Testis (tissue), 2 donors: Measurements from ENCODE around the gene NDRG4.

Experiments used
- POLR2A ChIP-seq: fragments of 450-650 bp; IDR thresholded peaks from one replicate; pipeline ENCODE4 v1.6.1; 2017; ENCODE audit warnings: antibody characterized with exemption, mild to moderate bottlenecking, moderate library complexity
- TF ChIP-seq, protein P1 (sequence below), 3 experiments: fragments of 450-650 bp in 2 of 3; fragments of 200-600 bp in 1 of 3; sonication (generic) in 1 of 3; IDR thresholded peaks; one replicate each; pipeline ENCODE4 v1.5.1; 2016 to 2019; ENCODE audit warnings: antibody characterized with exemption in 3 of 3, mild to moderate bottlenecking in 2 of 3, moderate library complexity in 1 of 3

DNA sequence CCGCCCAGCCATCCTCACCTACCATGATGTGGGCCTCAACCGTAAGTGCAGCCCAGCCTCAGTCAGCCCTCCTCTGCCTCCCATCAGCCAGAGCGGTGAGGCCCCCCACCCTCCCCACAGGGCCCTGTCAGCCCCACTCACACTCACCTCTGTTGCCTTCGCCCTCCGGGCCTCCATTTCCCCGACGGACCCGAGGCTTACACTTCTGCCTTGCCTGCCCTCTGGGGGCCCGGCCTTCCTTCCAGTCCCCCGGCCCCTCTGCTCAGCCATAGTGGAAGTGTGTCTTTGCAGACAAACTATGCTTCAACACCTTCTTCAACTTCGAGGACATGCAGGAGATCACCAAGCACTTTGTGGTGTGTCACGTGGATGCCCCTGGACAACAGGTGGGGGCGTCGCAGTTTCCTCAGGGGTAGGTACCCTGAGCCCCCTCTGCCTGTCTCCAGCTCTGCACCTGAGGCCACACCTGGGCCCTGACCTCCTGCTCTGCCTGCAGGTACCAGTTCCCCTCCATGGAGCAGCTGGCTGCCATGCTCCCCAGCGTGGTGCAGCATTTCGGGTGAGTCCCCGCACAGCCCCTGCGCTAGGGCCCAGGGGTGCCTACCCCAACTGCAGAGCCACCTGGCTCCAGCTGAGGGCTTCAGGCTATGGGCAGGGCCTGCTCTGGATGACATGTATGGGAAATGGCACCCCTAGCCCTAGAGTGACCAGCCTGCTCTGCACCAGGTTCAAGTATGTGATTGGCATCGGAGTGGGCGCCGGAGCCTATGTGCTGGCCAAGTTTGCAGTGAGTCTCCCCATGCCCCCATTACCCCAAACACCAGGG lies 4.1 kb downstream of the NDRG4 start:
- TF ChIP-seq POLR2A = no peak
- TF ChIP-seq, protein P1, sequence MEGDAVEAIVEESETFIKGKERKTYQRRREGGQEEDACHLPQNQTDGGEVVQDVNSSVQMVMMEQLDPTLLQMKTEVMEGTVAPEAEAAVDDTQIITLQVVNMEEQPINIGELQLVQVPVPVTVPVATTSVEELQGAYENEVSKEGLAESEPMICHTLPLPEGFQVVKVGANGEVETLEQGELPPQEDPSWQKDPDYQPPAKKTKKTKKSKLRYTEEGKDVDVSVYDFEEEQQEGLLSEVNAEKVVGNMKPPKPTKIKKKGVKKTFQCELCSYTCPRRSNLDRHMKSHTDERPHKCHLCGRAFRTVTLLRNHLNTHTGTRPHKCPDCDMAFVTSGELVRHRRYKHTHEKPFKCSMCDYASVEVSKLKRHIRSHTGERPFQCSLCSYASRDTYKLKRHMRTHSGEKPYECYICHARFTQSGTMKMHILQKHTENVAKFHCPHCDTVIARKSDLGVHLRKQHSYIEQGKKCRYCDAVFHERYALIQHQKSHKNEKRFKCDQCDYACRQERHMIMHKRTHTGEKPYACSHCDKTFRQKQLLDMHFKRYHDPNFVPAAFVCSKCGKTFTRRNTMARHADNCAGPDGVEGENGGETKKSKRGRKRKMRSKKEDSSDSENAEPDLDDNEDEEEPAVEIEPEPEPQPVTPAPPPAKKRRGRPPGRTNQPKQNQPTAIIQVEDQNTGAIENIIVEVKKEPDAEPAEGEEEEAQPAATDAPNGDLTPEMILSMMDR (IDR thresholded peaks at IDR 0.05) = no peak
